ENCODE results near the gene CUEDC2.
A peak's percentile ranks its signal among the peaks of the same experiment; 100 is the strongest.

CUEDC2 gene

DNA sequence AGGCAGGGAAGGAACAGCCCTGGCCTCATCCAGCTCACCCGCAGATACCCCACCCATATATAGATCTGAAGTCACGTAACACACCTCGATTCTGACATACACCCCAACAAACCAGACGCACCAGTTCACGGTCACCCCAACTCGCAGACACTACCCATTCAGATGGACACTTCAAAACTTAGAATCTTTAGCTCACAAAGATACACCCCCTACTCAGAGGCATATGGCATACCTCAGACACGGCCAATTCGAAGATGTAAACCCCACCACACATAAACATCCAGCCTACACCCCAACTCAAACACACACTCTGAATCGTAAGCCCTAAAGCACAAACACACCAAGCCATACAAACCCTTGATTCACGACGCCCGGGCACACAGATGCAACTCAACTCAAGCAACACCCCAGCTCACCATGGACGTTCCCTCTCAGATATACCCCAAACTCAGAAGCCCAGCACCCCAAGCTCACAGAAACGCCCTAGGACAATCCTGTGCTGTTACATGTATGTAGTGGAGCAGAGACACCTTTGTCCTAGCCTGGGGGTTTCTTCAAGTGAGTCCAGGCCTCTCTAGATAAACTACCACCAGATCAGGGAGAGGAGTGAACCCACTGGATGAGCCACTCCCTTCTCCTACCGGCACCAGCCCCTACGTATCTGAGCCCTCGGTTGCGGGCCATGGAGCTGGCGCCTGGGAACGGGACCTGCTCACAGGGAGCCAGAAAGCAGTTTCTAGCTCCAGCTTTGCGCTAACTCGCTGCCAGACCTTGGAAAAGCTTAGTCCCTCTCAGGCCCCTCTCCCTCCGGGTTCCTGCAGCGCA lies 22.6 kb downstream of the CUEDC2 start:
- DNase-seq (ENCODE audit: low spot score), result no peak

- DNase-seq (ENCODE audit: low spot score), result no peak
Observed at GRCh38 chr10:102408728-102409603, 23.4 kb downstream of the CUEDC2 start.

GRCh38 chr10:102408131-102408727 lies 24.1 kb downstream of the CUEDC2 start:
- no peak for DNase-seq (ENCODE audit: low spot score)

DNA sequence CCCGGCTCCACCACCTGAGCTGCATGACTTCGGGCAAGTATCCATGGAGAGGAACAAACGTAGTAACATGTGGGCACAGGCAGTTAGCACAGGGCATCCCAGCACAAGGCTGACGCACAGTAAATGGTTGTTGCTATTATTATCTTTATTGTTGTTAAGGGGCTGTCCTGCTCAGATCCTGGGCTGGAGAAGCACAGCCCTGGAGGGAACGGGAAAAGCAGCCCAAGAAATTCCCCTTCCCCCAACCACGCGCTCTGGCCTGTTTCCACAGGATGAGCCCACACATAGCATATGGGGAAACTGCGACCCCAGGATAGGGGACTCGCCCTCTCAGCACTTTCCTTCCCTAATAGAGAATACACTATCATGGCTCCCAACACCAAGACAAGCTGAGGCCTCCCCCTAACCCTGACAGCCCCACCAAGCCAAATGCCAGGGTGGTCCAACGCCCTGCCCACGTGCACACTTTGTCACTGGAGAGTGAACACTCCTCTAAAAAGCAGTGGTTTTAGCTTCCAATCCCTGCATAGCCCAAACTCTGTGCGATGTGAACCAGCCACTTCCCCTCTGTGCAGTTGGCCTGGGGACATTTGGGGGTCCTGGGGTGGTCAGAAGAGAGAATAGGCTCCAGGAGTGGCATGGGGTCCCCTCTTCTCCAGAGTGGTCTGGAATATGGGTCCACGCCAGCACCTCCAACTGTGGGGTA lies 24.8 kb downstream of the CUEDC2 start:
- DNase-seq (ENCODE audit: low spot score), result no peak

DNA sequence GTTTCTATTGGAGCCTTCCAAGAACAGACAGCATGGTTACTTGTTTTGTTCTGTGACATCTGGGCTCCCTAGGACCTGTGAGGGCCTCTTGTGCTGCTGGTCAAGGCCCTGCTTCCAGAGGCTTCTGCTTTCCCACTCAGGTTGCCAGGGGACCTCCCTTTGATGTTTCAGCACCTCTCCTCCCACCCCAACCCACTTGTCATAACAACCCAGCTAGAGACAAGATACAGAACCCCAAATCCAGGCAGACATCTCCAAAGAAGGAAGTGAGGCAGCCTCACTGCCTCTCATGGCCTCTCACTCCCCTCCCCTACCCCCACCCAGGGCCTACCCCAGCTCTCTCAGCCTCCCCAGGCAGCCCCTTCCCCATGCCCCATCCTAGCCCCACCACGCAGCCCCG lies 25.6 kb downstream of the CUEDC2 start:
- DNase-seq (ENCODE audit: low spot score), result no peak

DNA sequence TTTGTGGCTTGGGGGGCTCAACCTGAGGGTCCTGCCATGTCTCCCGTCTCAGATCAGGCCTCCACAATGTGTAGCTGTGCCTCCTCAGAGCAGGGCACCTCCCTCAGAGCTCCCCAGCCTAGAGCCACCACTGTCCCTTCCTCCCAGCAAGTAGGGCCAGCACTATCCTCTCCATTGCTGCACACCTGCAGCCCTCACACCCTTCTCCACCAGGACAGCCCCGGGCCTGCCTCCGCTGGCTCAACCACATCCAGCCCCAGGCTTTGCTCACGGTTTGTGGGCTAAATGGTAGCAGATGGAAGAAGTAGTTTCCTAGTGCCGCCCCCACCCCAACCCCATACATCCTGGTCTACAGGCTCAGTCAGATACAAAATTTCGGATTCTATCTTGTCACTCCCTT lies 26.7 kb downstream of the CUEDC2 start:
- DNase-seq (ENCODE audit: low spot score), result no peak

DNA sequence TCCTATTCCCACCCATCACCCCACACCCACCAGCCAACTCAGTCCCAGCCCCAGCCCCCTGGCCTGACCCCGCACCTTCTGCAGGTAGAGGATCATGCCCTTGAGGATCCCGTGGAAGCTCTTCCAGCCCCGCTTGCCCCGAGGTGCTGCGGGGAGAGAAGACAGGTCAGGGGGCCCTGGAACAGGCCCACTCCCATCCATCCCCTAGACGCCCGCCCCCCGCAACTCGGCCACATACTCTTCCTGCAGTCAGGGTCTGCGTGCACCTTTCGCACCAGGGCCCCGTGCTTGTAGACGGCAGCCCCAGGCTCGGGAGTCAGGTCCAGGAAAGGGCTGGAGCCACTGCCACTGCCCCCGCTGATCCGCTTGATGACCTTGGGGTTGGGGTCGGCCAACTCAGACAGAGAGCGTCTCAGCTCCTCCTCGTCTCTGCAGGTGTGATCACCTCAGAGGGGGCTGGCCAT lies 27.2 kb downstream of the CUEDC2 start:
- no peak for DNase-seq (ENCODE audit: low spot score)

- no peak for DNase-seq (ENCODE audit: low spot score)
Observed at GRCh38 chr10:102404361-102405107, 27.8 kb downstream of the CUEDC2 start.

DNA sequence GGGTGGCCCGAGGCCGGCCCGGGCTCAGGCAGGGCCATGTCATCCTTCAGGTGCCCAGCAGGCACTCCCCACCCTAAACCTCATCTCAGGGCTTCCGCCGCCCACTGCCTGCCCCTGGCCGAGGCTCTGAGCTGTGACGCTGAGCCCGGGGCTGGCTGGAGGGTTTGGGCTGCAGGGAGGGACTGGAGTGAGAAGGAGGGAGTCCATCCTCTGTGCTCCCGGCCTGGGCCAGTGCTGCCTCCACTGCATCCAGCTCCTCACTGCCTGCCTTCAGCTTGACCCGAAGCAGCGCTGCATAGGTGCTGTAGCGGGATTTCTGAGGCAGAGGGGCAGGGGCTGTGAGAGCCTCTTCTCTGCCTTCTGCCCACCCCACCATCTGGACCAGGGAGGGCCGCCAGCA lies 29.3 kb downstream of the CUEDC2 start:
- DNase-seq (ENCODE audit: low spot score), result no peak

GRCh38 chr10:102402512-102402896 lies 29.9 kb downstream of the CUEDC2 start:
- DNase-seq (ENCODE audit: low spot score), result no peak

GRCh38 chr10:102401735-102402511 lies 30.5 kb downstream of the CUEDC2 start:
- no peak for DNase-seq (ENCODE audit: low spot score)

- DNase-seq (ENCODE audit: low spot score), result no peak
Observed at GRCh38 chr10:102401342-102401654, 31.1 kb downstream of the CUEDC2 start.

GRCh38 chr10:102400598-102401341 lies 31.6 kb downstream of the CUEDC2 start:
- DNase-seq (ENCODE audit: low spot score), result no peak

DNA sequence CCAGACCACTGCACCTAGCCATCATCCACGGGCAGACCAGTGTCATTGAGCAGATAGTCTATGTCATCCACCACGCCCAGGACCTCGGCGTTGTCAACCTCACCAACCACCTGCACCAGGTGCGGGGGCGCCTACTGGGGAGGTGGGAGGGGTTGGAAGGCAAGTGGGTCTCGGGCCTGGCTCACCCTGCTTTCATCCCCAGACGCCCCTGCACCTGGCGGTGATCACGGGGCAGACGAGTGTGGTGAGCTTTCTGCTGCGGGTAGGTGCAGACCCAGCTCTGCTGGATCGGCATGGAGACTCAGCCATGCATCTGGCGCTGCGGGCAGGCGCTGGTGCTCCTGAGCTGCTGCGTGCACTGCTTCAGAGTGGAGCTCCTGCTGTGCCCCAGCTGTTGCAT lies 32.3 kb downstream of the CUEDC2 start:
- no peak for DNase-seq (ENCODE audit: low spot score)

DNA sequence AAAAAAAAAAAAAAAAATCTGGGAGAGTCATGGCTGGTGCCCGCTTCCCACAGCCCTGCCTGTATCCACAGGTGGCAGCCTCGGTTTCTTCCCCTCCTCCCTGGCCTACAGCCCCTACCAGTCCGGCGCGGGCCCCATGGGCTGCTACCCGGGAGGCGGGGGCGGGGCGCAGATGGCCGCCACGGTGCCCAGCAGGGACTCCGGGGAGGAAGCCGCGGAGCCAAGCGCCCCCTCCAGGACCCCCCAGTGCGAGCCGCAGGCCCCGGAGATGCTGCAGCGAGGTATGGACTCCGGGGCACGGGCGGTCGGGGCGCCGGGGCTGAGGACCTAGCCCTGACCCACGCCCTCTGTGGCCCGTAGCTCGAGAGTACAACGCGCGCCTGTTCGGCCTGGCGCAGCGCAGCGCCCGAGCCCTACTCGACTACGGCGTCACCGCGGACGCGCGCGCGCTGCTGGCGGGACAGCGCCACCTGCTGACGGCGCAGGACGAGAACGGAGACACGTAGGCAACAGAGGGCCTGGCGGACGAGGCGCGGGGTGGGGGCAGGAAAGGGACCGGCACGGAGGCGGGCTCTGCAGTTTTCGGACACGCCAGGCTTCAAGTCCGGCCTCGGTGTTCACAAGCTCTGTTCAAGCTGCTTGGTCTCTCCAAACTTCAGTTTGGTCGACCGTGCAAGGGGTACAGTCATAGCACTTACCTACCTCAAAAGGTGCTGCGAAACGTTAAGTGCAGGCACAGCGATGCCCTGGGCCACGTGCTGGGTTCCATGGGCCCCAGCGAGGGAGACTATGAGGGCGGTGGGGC lies 33.0 kb downstream of the CUEDC2 start:
- DNase-seq (ENCODE audit: low spot score), result peak; percentile 90

- no peak for DNase-seq (ENCODE audit: low spot score)
Observed at GRCh38 chr10:102398172-102399020, 34.0 kb downstream of the CUEDC2 start.

- DNase-seq (ENCODE audit: low spot score), result no peak
Observed at GRCh38 chr10:102397222-102398171, 34.9 kb downstream of the CUEDC2 start.

Measured in hematopoietic multipotent progenitor cell treated with erythropoietin and hydrocortisone succinate and interleukin-3 and kit ligand, for 17 days (in vitro differentiated cells).